CD4-positive, alpha-beta T cell (primary cell): ENCODE measurements around the gene FASTKD3. TPM values are rescaled to one million over a fixed set of nuclear protein-coding genes. Genes with fewer than 3 reads are reported as not detected.

Source experiments
- ATAC-seq: fragments of 200-7000 bp; cut with Tn5 transposase; one replicate; pipeline ENCODE4 v1.10.0; 2022; ENCODE audit warnings: mild to moderate bottlenecking; ENCODE audit not compliant: poor library complexity
- CTCF ChIA-PET: fragments of 350-600 bp; sonication (Branson Sonifier 250); formaldehyde crosslinking; loops from one replicate; lab custom pipeline; 2021; ENCODE audit warnings: antibody characterized with exemption, inconsistent platforms; lab: Charles Lee
- POLR2A ChIA-PET: fragments of 350-600 bp; sonication (Branson Sonifier 250); formaldehyde crosslinking; loops from one replicate; lab custom pipeline; 2021; ENCODE audit warnings: antibody characterized with exemption, inconsistent platforms; lab: Charles Lee
- DNase-seq, 14 experiments: peaks; one replicate each; pipeline ENCODE4 v3.0.0-alpha.2; 2013 to 2020; ENCODE audit warnings: mixed read lengths in 2 of 14
- H3K27ac ChIP-seq, 2 donors: one replicate each; pipeline versions ENCODE4 v1.5.1 to v1.7.0; 2013; ENCODE audit warnings: low read length in 2 of 2, low read depth in 1 of 2, mild to moderate bottlenecking in 1 of 2
- H3K27me3 ChIP-seq, 2 experiments: 1 replicate in 1 of 2; 2 replicates in 1 of 2; pipeline versions ENCODE4 v1.6.1 to v1.7.0; 2013; ENCODE audit warnings: low read length in 2 of 2, control low read depth in 1 of 2, mild to moderate bottlenecking in 1 of 2, moderate library complexity in 1 of 2; ENCODE audit not compliant: insufficient read depth in 2 of 2, control insufficient read depth in 1 of 2
- H3K36me3 ChIP-seq: one replicate; pipeline ENCODE4 v1.6.1; 2013; ENCODE audit warnings: low read length, control low read depth; ENCODE audit not compliant: insufficient read depth
- H3K4me1 ChIP-seq: one replicate; pipeline ENCODE4 v1.6.1; 2013; ENCODE audit warnings: low read length, control low read depth; ENCODE audit not compliant: insufficient read depth
- H3K4me3 ChIP-seq: one replicate; pipeline ENCODE4 v1.5.1; 2013; ENCODE audit warnings: mild to moderate bottlenecking, low read length, moderate library complexity
- H3K9me3 ChIP-seq, 2 experiments: 1 replicate in 1 of 2; 2 replicates in 1 of 2; pipeline versions ENCODE4 v1.6.1 to v1.7.0; 2013; ENCODE audit warnings: low read length in 2 of 2, mild to moderate bottlenecking in 2 of 2, control low read depth in 1 of 2, moderate library complexity in 1 of 2; ENCODE audit not compliant: control insufficient read depth in 1 of 2, insufficient read depth in 1 of 2
- H3K27ac Mint-ChIP-seq: one replicate; pipeline ENCODE4 v1.8.0; 2020; ENCODE audit warnings: mixed read lengths
- H3K27me3 Mint-ChIP-seq: one replicate; pipeline ENCODE4 v1.8.0; 2021; ENCODE audit warnings: mixed read lengths
- H3K36me3 Mint-ChIP-seq: one replicate; pipeline ENCODE4 v1.8.0; 2021; ENCODE audit warnings: low read depth, mixed read lengths
- H3K4me1 Mint-ChIP-seq: one replicate; pipeline ENCODE4 v1.8.0; 2021; ENCODE audit warnings: low read depth, mixed read lengths
- H3K4me3 Mint-ChIP-seq: one replicate; pipeline ENCODE4 v1.8.0; 2020; ENCODE audit warnings: mild to moderate bottlenecking, mixed read lengths
- H3K9me3 Mint-ChIP-seq: one replicate; pipeline ENCODE4 v1.8.0; 2020; ENCODE audit warnings: mixed read lengths
- CTCF ChIP-seq: fragments of 200-600 bp; IDR thresholded peaks from one replicate; pipeline ENCODE4 v1.8.0; 2022; ENCODE audit warnings: antibody characterized with exemption, mild to moderate bottlenecking
- intact Hi-C, 2 experiments: fragments of 100-400 bp; cut with DNase I in 1 of 2; cut with micrococcal nuclease in 1 of 2; formaldehyde crosslinking; loops; one replicate each; pipeline versions ENCODE4 v1.15.1 to v1.9.0; 2023 to 2025; cut with DNase I, micrococcal nuclease
- total RNA-seq, 174 experiments: library from RNA in 2 of 174; stranded (reverse) in 2 of 174; gene quantifications; one replicate each; pipeline ENCODE4 v1.2.3 and lab custom pipeline; 2021 to 2026

FASTKD3 gene
- total RNA-seq, 2 experiments from 2014 or later, result 2.6 to 3.4 TPM

GRCh38 chr5:7894860-7895259 lies 26.0 kb upstream of the FASTKD3 start:
- no peaks in the 10 kb centered on the region for H3K4me1 ChIP-seq
- no peak for DNase-seq
- no peak overlapping the region for H3K4me3 ChIP-seq
- Mint-ChIP-seq H3K36me3 (peaks cover 95% of the 10 kb centered on the region), H3K9me3 (no peaks in the 10 kb centered on the region), H3K4me1 (no peaks in the 10 kb centered on the region), H3K27ac (no peak overlapping the region), H3K27me3 (no peaks in the 10 kb centered on the region), H3K4me3 (no peak overlapping the region)
- H3K27me3 ChIP-seq, result no peaks in the 10 kb centered on the region
- TF ChIP-seq CTCF, result no peak
- intact Hi-C loops, result no loop called here
- H3K27ac ChIP-seq, result no peak overlapping the region
- CTCF ChIA-PET, result no interaction called here
- ATAC-seq, result no peak
- peaks cover 89% of the 10 kb centered on the region for H3K36me3 ChIP-seq
- POLR2A ChIA-PET, result no interaction called here
- no peaks in the 10 kb centered on the region for H3K9me3 ChIP-seq

GRCh38 chr5:7894439-7894838 lies 25.6 kb upstream of the FASTKD3 start:
- Histone ChIP-seq H3K4me3 (no peak overlapping the region), H3K27ac (no peak overlapping the region), H3K36me3 (peaks cover 89% of the 10 kb centered on the region), H3K9me3 (no peaks in the 10 kb centered on the region), H3K4me1 (no peaks in the 10 kb centered on the region), H3K27me3 (no peaks in the 10 kb centered on the region)
- DNase-seq (no peak), ATAC-seq (no peak)
- Mint-ChIP-seq H3K36me3 (peaks cover 95% of the 10 kb centered on the region), H3K27ac (no peak overlapping the region), H3K27me3 (no peaks in the 10 kb centered on the region), H3K9me3 (no peaks in the 10 kb centered on the region), H3K4me3 (no peak overlapping the region), H3K4me1 (no peaks in the 10 kb centered on the region)
- intact Hi-C loops, result no loop called here
- no peak for TF ChIP-seq CTCF
- ChIA-PET CTCF (no interaction called here), POLR2A (no interaction called here)

GRCh38 chr5:7888901-7889300 lies 20.1 kb upstream of the FASTKD3 start:
- Histone ChIP-seq H3K4me1 (no peaks in the 10 kb centered on the region), H3K36me3 (peaks cover 78% of the 10 kb centered on the region), H3K9me3 (no peaks in the 10 kb centered on the region), H3K27ac (no peak overlapping the region), H3K4me3 (no peak overlapping the region), H3K27me3 (no peaks in the 10 kb centered on the region)
- H3K27ac Mint-ChIP-seq, result no peak overlapping the region
- intact Hi-C loops, result no loop called here
- H3K4me3 Mint-ChIP-seq, result no peak overlapping the region
- peaks cover 96% of the 10 kb centered on the region for H3K36me3 Mint-ChIP-seq
- no peak for DNase-seq
- ATAC-seq, result no peak
- POLR2A ChIA-PET, result interaction anchor here (1.2 kb wide), 1 partner anchor 19 kb away, joined by 3 read pairs; no protein-coding TSS in a partner anchor
- no peak for TF ChIP-seq CTCF
- no peaks in the 10 kb centered on the region for H3K27me3 Mint-ChIP-seq
- H3K4me1 Mint-ChIP-seq, result peaks cover 8% of the 10 kb centered on the region
- H3K9me3 Mint-ChIP-seq, result no peaks in the 10 kb centered on the region
- CTCF ChIA-PET, result no interaction called here
